SH-SY5Y (cell line): Measurements from ENCODE around the gene PDZRN3.

Experiments
- GATA2 ChIP-seq: IDR thresholded peaks from 2 replicates; pipeline ENCODE4 v1.6.1; 2011; ENCODE audit warnings: mild to moderate bottlenecking, low read depth, low read length
- GATA3 ChIP-seq: IDR thresholded peaks from 2 replicates; pipeline ENCODE4 v1.6.1; 2011; ENCODE audit warnings: low read depth, mild to moderate bottlenecking, low read length, moderate library complexity

DNA sequence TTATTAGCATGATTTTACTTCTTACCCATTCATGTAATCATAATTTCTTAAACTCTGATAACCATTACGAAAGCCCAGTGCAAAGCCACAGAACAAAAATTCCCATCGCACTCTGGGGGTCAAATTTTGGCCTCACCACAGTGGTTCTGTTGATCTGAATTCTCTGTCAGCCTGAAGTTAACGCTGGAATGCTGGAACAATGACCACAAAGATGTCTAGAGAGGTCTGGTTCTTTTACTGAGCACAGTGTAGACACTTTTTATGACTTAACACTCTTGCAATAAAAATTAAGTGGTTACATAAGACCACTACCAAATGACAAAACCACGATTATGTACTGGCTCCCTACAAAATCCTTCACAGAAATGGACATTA is 94.7 kb downstream of the PDZRN3 start:
- TF ChIP-seq GATA3 (no peak), GATA2 (no peak)
